Calu3 (cell line): ENCODE measurements around the gene GALNT15. TPM values are rescaled to one million over a fixed set of nuclear protein-coding genes. Genes with fewer than 3 reads are reported as not detected.

Source experiments
- BruUV-seq: library from RNA; stranded (reverse); fragments of 400-500 nt; replicated peaks from 2 replicates; lab custom pipeline; 2021; lab: Mats Ljungman, UMichigan
- CTCF ChIA-PET: fragments of 300-600 bp; sonication (Branson Sonifier 250); formaldehyde crosslinking; loops from one replicate; lab custom pipeline; 2022; ENCODE audit warnings: antibody characterized with exemption; lab: Charles Lee
- DNase-seq: peaks from one replicate; pipeline ENCODE4 v3.0.0; 2022
- H3K27ac Mint-ChIP-seq: one replicate; pipeline ENCODE4 v1.8.0; 2022; ENCODE audit warnings: mixed read lengths; ENCODE audit not compliant: unreplicated experiment
- H3K27me3 Mint-ChIP-seq: one replicate; pipeline ENCODE4 v1.8.0; 2022; ENCODE audit warnings: mixed read lengths; ENCODE audit not compliant: unreplicated experiment
- H3K36me3 Mint-ChIP-seq: one replicate; pipeline ENCODE4 v1.8.0; 2022; ENCODE audit warnings: mild to moderate bottlenecking, moderate library complexity, mixed read lengths; ENCODE audit not compliant: insufficient read depth, unreplicated experiment
- H3K4me1 Mint-ChIP-seq: one replicate; pipeline ENCODE4 v1.8.0; 2022; ENCODE audit warnings: mild to moderate bottlenecking, low read depth, mixed read lengths; ENCODE audit not compliant: unreplicated experiment
- H3K4me3 Mint-ChIP-seq: one replicate; pipeline ENCODE4 v1.8.0; 2022; ENCODE audit warnings: mild to moderate bottlenecking, low read depth, moderate library complexity, mixed read lengths; ENCODE audit not compliant: unreplicated experiment
- H3K9me3 Mint-ChIP-seq: one replicate; pipeline ENCODE4 v1.8.0; 2022; ENCODE audit warnings: low read depth, mixed read lengths; ENCODE audit not compliant: unreplicated experiment
- intact Hi-C: fragments of 100-400 bp; cut with micrococcal nuclease; formaldehyde crosslinking; loops from one replicate; pipeline ENCODE4 v1.10.0; 2022; ENCODE audit not compliant: unreplicated experiment
- total RNA-seq: library from RNA; stranded (reverse); gene quantifications from 2 replicates; pipeline ENCODE4 v1.2.3, GENCODE V29; 2022
- TF ChIP-seq, protein P1 (sequence below): fragments of 200-600 bp; IDR thresholded peaks from one replicate; pipeline ENCODE4 v1.8.0; 2022; ENCODE audit warnings: antibody characterized with exemption; ENCODE audit not compliant: unreplicated experiment

GALNT15 gene
- total RNA-seq, 1 experiment from 2014 or later = not detected

- DNase-seq = no peak
- TF ChIP-seq, protein P1, sequence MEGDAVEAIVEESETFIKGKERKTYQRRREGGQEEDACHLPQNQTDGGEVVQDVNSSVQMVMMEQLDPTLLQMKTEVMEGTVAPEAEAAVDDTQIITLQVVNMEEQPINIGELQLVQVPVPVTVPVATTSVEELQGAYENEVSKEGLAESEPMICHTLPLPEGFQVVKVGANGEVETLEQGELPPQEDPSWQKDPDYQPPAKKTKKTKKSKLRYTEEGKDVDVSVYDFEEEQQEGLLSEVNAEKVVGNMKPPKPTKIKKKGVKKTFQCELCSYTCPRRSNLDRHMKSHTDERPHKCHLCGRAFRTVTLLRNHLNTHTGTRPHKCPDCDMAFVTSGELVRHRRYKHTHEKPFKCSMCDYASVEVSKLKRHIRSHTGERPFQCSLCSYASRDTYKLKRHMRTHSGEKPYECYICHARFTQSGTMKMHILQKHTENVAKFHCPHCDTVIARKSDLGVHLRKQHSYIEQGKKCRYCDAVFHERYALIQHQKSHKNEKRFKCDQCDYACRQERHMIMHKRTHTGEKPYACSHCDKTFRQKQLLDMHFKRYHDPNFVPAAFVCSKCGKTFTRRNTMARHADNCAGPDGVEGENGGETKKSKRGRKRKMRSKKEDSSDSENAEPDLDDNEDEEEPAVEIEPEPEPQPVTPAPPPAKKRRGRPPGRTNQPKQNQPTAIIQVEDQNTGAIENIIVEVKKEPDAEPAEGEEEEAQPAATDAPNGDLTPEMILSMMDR = no peak
- BruUV-seq = no TSS peak
- Mint-ChIP-seq H3K27ac (no peak overlapping the region), H3K27me3 (no peaks in the 10 kb centered on the region), H3K4me1 (no peaks in the 10 kb centered on the region), H3K36me3 (no peaks in the 10 kb centered on the region), H3K4me3 (no peak overlapping the region), H3K9me3 (no peaks in the 10 kb centered on the region)
- intact Hi-C loops = no loop called here
- CTCF ChIA-PET = interaction anchor here (0.9 kb wide), 1 partner anchor 10 kb away, joined by 3 read pairs; no protein-coding TSS in a partner anchor
These were observed 83.7 kb downstream of the GALNT15 start for GRCh38 chr3:16258177-16258576.

- Mint-ChIP-seq H3K9me3 (no peaks in the 10 kb centered on the region), H3K36me3 (peaks cover 1% of the 10 kb centered on the region), H3K4me1 (peaks cover 2% of the 10 kb centered on the region), H3K27me3 (no peaks in the 10 kb centered on the region), H3K27ac (no peak overlapping the region), H3K4me3 (no peak overlapping the region)
- CTCF ChIA-PET = interaction anchor here (0.9 kb wide), 1 partner anchor 11 kb away, joined by 3 read pairs; no protein-coding TSS in a partner anchor
- BruUV-seq = no TSS peak
- TF ChIP-seq, protein P1 = no peak
- no peak for DNase-seq
- intact Hi-C loops = no loop called here
These were observed 84.4 kb downstream of the GALNT15 start for GRCh38 chr3:16258866-16259265.

- Mint-ChIP-seq H3K27ac (no peak overlapping the region), H3K27me3 (no peaks in the 10 kb centered on the region), H3K4me3 (no peak overlapping the region), H3K4me1 (peaks cover 7% of the 10 kb centered on the region), H3K36me3 (peaks cover 13% of the 10 kb centered on the region), H3K9me3 (no peaks in the 10 kb centered on the region)
- CTCF ChIA-PET = interaction anchor here (0.6 kb wide), 1 partner anchor 75 kb away, joined by 3 read pairs; no protein-coding TSS in a partner anchor
- BruUV-seq = no TSS peak
- TF ChIP-seq, protein P1 = no peak
- intact Hi-C loops = no loop called here
- no peak for DNase-seq
These were observed 85.6 kb downstream of the GALNT15 start for GRCh38 chr3:16260046-16260445.

- TF ChIP-seq, protein P1 = no peak
- H3K4me3 Mint-ChIP-seq = no peak overlapping the region
- peaks cover 12% of the 10 kb centered on the region for H3K4me1 Mint-ChIP-seq
- BruUV-seq = no TSS peak
- H3K27me3 Mint-ChIP-seq = no peaks in the 10 kb centered on the region
- intact Hi-C loops = no loop called here
- CTCF ChIA-PET = no interaction called here
- no peak for DNase-seq
- H3K9me3 Mint-ChIP-seq = no peaks in the 10 kb centered on the region
- H3K27ac Mint-ChIP-seq = no peak overlapping the region
- H3K36me3 Mint-ChIP-seq = peaks cover 24% of the 10 kb centered on the region
These were observed 87.7 kb downstream of the GALNT15 start for GRCh38 chr3:16262174-16262573.
